GM18499 (cell line): Measurements from ENCODE around the gene FMNL2.
"Not testable (repeated sequence)": the region's sequence is repeated elsewhere in the genome, so short reads cannot be mapped to it uniquely, and the experiment has no call there.

Experiments used
- ATAC-seq: cut with Tn5 transposase; IDR thresholded peaks from one replicate; pipeline ENCODE4 v1.9.1; 2021; ENCODE audit warnings: moderate number of reproducible peaks; ENCODE audit not compliant: insufficient read depth, unreplicated experiment

Gene FMNL2

DNA sequence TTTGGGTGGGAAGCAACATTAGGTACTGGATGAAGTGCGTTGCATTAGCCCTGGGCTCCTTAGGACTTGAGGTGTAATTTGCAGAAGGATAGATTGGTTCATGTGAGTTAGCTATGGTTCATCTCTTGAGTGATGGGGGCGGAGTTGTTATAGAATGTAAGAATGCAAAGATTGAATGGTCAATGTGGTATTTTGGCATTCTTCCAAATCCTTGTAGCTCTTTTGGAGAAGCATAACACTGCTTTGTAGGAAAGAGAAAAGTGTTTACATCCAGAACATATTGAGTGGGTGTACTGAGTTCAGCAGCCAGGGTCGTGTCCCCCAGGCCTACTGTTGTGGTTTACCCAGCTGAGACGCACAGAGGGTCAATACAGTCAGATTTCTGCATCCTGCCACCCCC, 173.5 kb downstream of the FMNL2 start:
- ATAC-seq, result no peak

- ATAC-seq, result no peak
Measured at GRCh38 chr2:152509772-152510491, 175.0 kb downstream of the FMNL2 start.

- ATAC-seq, result no peak
Measured at GRCh38 chr2:152510621-152511020, 175.6 kb downstream of the FMNL2 start.

- no peak for ATAC-seq
Measured at GRCh38 chr2:152511981-152512380, 177.0 kb downstream of the FMNL2 start.

GRCh38 chr2:152513029-152513428, 178.1 kb downstream of the FMNL2 start:
- ATAC-seq, result no peak

- no peak for ATAC-seq
Measured at GRCh38 chr2:152513681-152514080, 178.7 kb downstream of the FMNL2 start.

DNA sequence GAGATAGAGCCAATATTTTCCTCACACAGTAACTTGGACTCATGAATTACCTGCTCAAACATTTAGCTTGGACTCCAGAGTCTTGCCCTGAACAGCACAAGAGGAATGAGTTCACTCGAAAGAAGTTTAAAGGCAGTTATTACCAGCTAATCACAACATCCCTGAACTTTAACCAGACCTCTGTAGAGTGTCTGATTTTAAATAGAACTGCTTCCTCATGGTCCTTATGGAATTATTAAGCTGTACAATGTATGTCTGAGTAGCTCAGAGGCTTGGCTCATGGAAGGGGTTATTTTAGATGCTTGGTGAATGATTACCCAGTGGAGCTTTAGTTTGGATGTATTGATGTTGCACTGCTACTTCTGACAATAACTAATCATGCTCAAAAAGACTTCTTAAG, 183.1 kb downstream of the FMNL2 start:
- ATAC-seq, result no peak

- no peak for ATAC-seq
Measured at GRCh38 chr2:152518641-152519580, 183.9 kb downstream of the FMNL2 start.

- no peak for ATAC-seq
Measured at GRCh38 chr2:152519581-152519952, 184.6 kb downstream of the FMNL2 start.

DNA sequence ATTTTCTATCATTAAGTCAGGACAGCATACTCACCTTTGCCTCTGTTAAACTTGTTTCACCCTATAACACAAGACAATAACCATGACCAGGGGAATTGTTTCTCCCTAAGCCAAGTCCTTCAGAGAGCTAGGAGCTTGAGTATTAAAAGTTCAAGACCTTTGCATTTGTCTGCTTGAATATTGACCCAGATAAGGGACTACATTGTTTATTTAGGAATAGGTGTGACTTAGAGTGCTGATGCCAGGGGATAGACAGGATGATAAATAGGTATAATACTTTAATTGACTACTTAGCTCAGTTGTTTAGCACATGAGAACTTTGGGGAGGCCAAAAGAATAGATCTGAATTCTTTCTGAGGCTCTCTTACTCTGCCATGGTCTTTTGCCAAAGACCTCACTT, 185.8 kb downstream of the FMNL2 start:
- no peak for ATAC-seq

DNA sequence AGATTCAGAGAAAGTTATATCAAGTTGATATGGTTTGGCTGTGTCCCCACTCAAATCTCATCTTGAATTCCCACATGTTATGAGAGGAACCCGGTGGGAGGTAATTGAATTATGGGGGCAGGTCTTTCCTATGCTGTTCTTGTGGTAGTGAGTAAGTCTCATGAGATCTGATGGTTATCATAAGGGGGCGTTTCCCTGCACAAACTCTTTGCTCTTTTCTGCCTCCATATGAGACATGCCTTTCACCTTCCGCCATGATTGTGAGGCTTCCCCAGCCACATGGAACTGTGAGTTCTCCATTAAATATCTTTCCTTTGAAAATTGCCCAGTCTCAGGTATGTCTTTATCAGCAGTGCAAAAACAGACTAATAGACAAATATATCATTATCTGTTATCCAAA, 187.5 kb downstream of the FMNL2 start:
- ATAC-seq, result not testable (repeated sequence)

DNA sequence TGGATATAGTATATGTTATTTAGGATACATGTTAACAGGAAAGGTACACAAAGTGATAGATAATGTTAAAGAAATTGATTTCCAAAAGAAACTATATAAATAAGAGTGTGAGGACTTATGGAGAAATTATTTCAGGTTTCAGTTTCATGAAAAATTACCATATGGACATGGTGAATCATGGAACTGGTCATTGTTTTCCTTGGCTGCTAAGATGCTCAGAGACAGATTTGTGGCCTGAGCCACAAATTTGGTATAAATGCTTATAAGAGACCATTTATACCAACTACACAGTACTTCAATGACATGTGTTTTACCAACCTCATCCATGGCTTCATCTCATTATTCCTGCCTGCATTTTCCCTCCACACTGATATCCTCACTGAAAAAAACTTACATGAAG, 188.1 kb downstream of the FMNL2 start:
- no peak for ATAC-seq

- no peak for ATAC-seq
Measured at GRCh38 chr2:152525277-152525838, 190.4 kb downstream of the FMNL2 start.

DNA sequence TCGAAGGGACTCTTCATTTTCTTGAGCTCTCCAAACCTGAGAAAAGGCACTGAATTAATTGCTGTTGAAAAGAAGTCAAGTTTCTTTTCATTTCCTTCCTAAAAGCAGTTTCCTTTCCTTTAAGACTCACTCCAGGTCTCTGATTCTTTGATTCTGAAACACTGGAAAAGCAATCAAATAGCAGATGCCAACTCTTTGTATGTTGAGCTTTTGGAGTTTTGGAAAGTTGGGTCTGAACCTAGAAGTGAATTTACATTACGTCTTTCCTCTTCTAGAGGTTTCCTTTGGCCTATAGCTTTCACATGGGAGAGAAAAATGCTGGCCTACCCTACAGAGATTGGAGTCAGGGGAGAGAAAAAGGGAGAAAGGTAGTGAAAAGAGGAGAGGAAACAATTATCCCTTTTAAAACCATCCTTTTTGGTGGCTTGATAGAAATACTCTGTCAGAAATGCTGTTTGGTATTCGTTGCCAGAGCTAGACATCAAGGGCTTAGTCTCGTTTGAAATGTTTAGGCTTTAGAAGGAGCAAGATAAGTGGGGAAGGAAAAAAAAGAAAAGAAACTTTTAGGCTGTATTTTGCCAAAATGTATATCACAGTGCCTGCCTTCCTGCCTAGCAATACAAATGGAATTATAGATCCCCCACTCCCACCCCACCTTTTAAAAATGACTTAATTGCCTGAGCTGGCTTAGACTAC, 194.6 kb downstream of the FMNL2 start:
- no peak for ATAC-seq

GRCh38 chr2:152532241-152532640, 197.3 kb downstream of the FMNL2 start:
- no peak for ATAC-seq

GRCh38 chr2:152534460-152535135, 199.6 kb downstream of the FMNL2 start:
- ATAC-seq, result no peak

- no peak for ATAC-seq
Measured at GRCh38 chr2:152537081-152537651, 202.2 kb downstream of the FMNL2 start.

GRCh38 chr2:152539424-152539823, 204.4 kb downstream of the FMNL2 start:
- ATAC-seq, result no peak

DNA sequence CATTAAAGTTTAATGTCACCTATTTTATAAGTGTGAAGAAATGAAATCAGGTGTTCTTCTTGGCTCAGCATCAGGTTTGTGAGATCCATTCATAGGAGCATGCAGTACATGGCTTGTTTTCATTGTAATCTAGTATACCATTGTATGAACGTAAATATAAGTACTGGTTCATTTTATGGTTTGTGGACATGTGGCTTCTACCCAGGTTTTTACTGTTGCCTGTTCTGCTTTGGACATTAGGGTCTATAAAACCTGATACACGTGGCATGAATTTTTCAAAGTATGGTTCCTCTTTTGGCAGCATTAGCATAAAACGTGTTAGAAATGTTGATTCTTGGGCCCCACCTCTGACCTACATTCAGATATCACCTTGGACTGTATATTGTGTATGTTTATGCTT, 206.7 kb downstream of the FMNL2 start:
- no peak for ATAC-seq
